ENCODE measurements around the gene MGAT4A. TPM values are rescaled to one million over a fixed set of nuclear protein-coding genes. Genes with fewer than 3 reads are reported as not detected.

The MGAT4A gene
- total RNA-seq, 1 donor: under 0.01 TPM

- no peak overlapping the region for H3K4me3 ChIP-seq (ENCODE audit: low read depth, low read length)
- TF ChIP-seq CTCF (IDR thresholded peaks at IDR 0.05; ENCODE audit: insufficient read depth, low read depth, low read length): peak; percentile 83
- DNase-seq (ENCODE audit: low read depth): peak; percentile 10
Measured at GRCh38 chr2:98569197-98569793, 161.6 kb downstream of the MGAT4A start.

Other genes starting within 250 kb of the MGAT4A start
- gene COA5, start 122.6 kb downstream of the MGAT4A start, total RNA-seq: 12.6 and 19.0 TPM in 2 replicates
- gene UNC50, start 122.5 kb downstream of the MGAT4A start, total RNA-seq: 30.6 and 46.2 TPM in 2 replicates
- not detected in 2 replicates for gene CRACDL, start 205.1 kb upstream of the MGAT4A start, total RNA-seq